HepG2 (cell line): Measurements from ENCODE around the gene POLR3GL. TPM values are rescaled to one million over a fixed set of nuclear protein-coding genes. Genes with fewer than 3 reads are reported as not detected.

Source experiments
- CBX2 ChIP-seq, 2 experiments: fragments of 200-600 bp in 1 of 2; sonication (generic); formaldehyde crosslinking in 1 of 2; IDR thresholded peaks; 2 replicates each; pipeline versions ENCODE4 v1.7.0 to v1.8.1; 2018 to 2022; ENCODE audit warnings: low read depth in 2 of 2, low read length in 1 of 2, mild to moderate bottlenecking in 1 of 2, missing genetic modification reagents in 1 of 2
- ELF3 ChIP-seq: IDR thresholded peaks from 2 replicates; pipeline ENCODE4 v1.6.1; 2016; ENCODE audit warnings: missing genetic modification reagents, missing compliant biosample characterization
- FUBP1 ChIP-seq: sonication (generic); formaldehyde crosslinking; IDR thresholded peaks from 2 replicates; pipeline ENCODE4 v1.5.1; 2020; ENCODE audit warnings: missing genetic modification reagents, mild to moderate bottlenecking, borderline replicate concordance
- GATAD2A ChIP-seq: IDR thresholded peaks from 2 replicates; pipeline ENCODE4 v1.6.1; 2016
- IKZF4 ChIP-seq: sonication (generic); formaldehyde crosslinking; IDR thresholded peaks from 2 replicates; pipeline ENCODE4 v1.5.1; 2020; ENCODE audit warnings: borderline replicate concordance, mild to moderate bottlenecking, low read depth, missing genetic modification reagents; ENCODE audit errors: not compliant biosample characterization
- KLF16 ChIP-seq, 2 experiments: sonication (generic) in 1 of 2; formaldehyde crosslinking in 1 of 2; IDR thresholded peaks; 2 replicates each; pipeline versions ENCODE4 v1.6.1 to v1.8.0; 2016 to 2023; ENCODE audit warnings: missing genetic modification reagents in 2 of 2, missing compliant biosample characterization in 1 of 2
- NCOA2 ChIP-seq: sonication (generic); formaldehyde crosslinking; IDR thresholded peaks from 2 replicates; pipeline ENCODE4 v1.8.0; 2022; ENCODE audit warnings: inconsistent platforms
- NFIB ChIP-seq: sonication (generic); formaldehyde crosslinking; IDR thresholded peaks from 2 replicates; pipeline ENCODE4 v1.9.0; 2021; ENCODE audit warnings: missing genetic modification reagents, mild to moderate bottlenecking, borderline replicate concordance
- POLR2AphosphoS2 ChIP-seq: IDR thresholded peaks from 2 replicates; pipeline ENCODE4 v1.6.1; 2011; ENCODE audit warnings: low read depth, low read length, improper control_type of control experiment
- THRA ChIP-seq: sonication (generic); formaldehyde crosslinking; IDR thresholded peaks from 2 replicates; pipeline ENCODE4 v1.4.0; 2020; ENCODE audit warnings: missing genetic modification reagents, borderline replicate concordance
- ZBTB7A ChIP-seq: sonication (generic); formaldehyde crosslinking; IDR thresholded peaks from 2 replicates; pipeline ENCODE4 v1.8.0; 2022; ENCODE audit warnings: mild to moderate bottlenecking, missing genetic modification reagents
- ZBTB8A ChIP-seq: sonication (generic); formaldehyde crosslinking; IDR thresholded peaks from 2 replicates; pipeline ENCODE4 v1.4.0; 2020; ENCODE audit warnings: mild to moderate bottlenecking, low read depth, missing genetic modification reagents, borderline replicate concordance
- ZNF570 ChIP-seq: sonication (generic); formaldehyde crosslinking; IDR thresholded peaks from 2 replicates; pipeline ENCODE4 v1.4.0; 2020; ENCODE audit warnings: mild to moderate bottlenecking, missing genetic modification reagents, borderline replicate concordance
- ZNF710 ChIP-seq: sonication (generic); formaldehyde crosslinking; IDR thresholded peaks from 2 replicates; pipeline ENCODE4 v1.5.0; 2020; ENCODE audit warnings: mild to moderate bottlenecking, missing genetic modification reagents, borderline replicate concordance
- polyA plus RNA-seq, 8 experiments: library from polyadenylated mRNA; depleted of rRNA in 3 of 8; stranded (reverse) in 7 of 8; unstranded in 1 of 8; fragments of >200 nt; fragmentation: Illumina TruSeq in 4 of 8; extraction: Trizol in 4 of 8; gene quantifications; 2 replicates each; pipeline versions ENCODE4 v1.2.1 to v1.2.3, GENCODE V29; 2011 to 2016; ENCODE audit warnings: low read depth in 4 of 8, missing spikeins in 1 of 8, mixed read lengths in 1 of 8; ENCODE audit not compliant: insufficient read depth in 1 of 8
- total RNA-seq, 5 experiments: library from RNA; depleted of rRNA; stranded (reverse); fragments of >200 nt; fragmentation: Illumina TruSeq; extraction: Trizol; gene quantifications; 2 replicates each; pipeline ENCODE4 v1.2.3, GENCODE V29; 2016; ENCODE audit warnings: low read depth in 1 of 5
- TF ChIP-seq, protein P1 (sequence below): sonication (generic); formaldehyde crosslinking; IDR thresholded peaks from 2 replicates; pipeline ENCODE4 v1.8.1; 2023; ENCODE audit warnings: mild to moderate bottlenecking, moderate library complexity, missing genetic modification reagents
- TF ChIP-seq, protein P2 (sequence below): sonication (generic); formaldehyde crosslinking; IDR thresholded peaks from 2 replicates; pipeline ENCODE4 v1.4.0; 2020; ENCODE audit warnings: missing genetic modification reagents
- TF ChIP-seq, protein P3 (sequence below): sonication (generic); formaldehyde crosslinking; IDR thresholded peaks from 2 replicates; pipeline ENCODE4 v1.8.0; 2022; ENCODE audit warnings: missing genetic modification reagents, mild to moderate bottlenecking, moderate library complexity, borderline replicate concordance

The POLR3GL gene
- total and polyA plus RNA-seq, 2 of the 13 experiments (the other 11 are each of a cell fraction or from before 2014, with no cell fraction given), result 11.5 to 12.4 TPM

DNA sequence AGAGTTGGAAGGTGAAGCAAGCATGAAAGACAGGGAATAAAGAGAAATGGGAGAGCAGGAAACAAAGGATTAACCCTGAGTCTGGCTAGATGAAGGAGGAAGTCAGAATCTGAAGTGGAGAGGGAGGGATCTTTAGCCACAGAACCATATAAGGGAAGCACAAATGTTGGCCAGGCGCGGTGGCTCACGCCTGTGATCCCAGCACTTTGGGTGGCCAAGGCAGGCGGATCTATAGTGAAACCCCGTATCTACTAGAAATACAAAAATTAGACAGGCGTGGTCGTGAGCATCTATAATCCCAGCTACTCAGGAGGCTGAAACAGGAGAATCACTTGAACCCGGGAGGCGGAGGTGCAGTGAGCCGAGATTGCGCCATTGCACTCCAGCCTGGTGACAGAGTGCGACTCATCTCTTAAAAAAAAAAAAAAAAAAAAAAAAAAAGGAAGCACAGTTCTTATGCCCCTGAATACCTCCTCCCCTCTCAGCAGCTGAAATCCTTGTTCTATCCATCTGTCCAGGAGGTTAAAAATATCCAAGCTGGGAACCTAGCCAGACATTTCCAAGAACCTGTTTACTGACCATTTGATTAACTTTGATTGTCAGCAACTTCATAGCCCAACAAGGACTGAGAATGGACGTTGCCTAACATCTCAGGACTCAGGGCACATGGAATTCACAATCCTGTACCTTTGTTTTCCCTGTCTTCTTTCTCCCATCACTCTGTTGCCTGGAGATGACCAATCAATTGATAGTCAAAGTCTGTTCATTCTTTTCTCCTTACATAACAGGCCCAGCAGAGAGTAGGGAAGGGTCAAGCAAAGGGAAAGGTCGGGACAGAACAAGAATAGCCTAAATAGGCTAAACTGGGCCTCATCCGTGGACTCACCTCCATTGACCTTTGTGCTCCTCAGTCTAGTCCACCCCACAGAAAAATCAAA is 21.3 kb downstream of the POLR3GL start (continued):
- TF ChIP-seq THRA (peak; percentile 57; the same call in 1 of the 2 replicates), ELF3 (CRISPR knock-in tag) (no peak), FUBP1 (no peak), NFIB (CRISPR knock-in tag) (no peak), ZBTB8A (CRISPR knock-in tag) (no peak), IKZF4 (CRISPR knock-in tag) (no peak), POLR2AphosphoS2 (no peak), ZNF570 (CRISPR knock-in tag) (no peak), ZNF710 (CRISPR knock-in tag) (no peak), KLF16 (CRISPR knock-in tag; IDR thresholded peaks at IDR 0.05) (0 out of 4 replicates have a peak, but pooled peaks of 1 of the 2 experiments have one; percentile 5), GATAD2A (0 out of 2 replicates have a peak, but pooled peaks have one; percentile 27), CBX2 (IDR thresholded peaks at IDR 0.05; ENCODE audit: low read depth, low read length) (no peak), CBX2 (CRISPR knock-in tag; IDR thresholded peaks at IDR 0.05; ENCODE audit: low read depth) (no peak), ZBTB7A (no peak), NCOA2 (CRISPR knock-in tag) (no peak)
- TF ChIP-seq, protein P1, sequence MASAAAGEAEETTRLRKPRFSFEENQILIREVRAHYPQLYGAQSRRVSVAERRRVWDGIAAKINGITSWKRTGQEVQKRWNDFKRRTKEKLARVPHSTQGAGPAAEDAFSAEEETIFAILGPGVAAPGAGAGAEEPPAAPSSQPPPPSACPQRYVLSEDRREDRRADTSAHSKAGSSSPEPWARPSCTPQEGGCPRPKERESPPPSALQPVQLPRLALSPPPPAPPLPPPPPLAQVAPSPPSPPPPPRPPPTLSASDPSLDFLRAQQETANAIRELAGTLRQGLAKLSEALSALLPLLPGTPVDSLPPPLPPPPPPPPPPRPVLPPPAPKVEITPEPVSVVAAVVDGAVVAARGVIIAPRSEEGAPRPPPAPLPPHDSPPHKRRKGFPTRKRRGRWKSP (CRISPR knock-in tag), result no peak
- TF ChIP-seq, protein P2, sequence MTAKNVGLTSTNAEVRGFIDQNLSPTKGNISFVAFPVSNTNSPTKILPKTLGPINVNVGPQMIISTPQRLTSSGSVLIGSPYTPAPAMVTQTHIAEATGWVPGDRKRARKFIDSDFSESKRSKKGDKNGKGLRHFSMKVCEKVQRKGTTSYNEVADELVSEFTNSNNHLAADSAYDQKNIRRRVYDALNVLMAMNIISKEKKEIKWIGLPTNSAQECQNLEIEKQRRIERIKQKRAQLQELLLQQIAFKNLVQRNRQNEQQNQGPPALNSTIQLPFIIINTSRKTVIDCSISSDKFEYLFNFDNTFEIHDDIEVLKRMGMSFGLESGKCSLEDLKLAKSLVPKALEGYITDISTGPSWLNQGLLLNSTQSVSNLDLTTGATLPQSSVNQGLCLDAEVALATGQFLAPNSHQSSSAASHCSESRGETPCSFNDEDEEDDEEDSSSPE (CRISPR knock-in tag), result no peak
- TF ChIP-seq, protein P3, sequence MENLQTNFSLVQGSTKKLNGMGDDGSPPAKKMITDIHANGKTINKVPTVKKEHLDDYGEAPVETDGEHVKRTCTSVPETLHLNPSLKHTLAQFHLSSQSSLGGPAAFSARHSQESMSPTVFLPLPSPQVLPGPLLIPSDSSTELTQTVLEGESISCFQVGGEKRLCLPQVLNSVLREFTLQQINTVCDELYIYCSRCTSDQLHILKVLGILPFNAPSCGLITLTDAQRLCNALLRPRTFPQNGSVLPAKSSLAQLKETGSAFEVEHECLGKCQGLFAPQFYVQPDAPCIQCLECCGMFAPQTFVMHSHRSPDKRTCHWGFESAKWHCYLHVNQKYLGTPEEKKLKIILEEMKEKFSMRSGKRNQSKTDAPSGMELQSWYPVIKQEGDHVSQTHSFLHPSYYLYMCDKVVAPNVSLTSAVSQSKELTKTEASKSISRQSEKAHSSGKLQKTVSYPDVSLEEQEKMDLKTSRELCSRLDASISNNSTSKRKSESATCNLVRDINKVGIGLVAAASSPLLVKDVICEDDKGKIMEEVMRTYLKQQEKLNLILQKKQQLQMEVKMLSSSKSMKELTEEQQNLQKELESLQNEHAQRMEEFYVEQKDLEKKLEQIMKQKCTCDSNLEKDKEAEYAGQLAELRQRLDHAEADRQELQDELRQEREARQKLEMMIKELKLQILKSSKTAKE (CRISPR knock-in tag), result no peak
